Measurements from ENCODE around the gene CCNJL. TPM values are rescaled to one million over a fixed set of nuclear protein-coding genes. Genes with fewer than 3 reads are reported as not detected.
A peak's percentile ranks its signal among the peaks of the same experiment; 100 is the strongest.

CCNJL gene, protein sequence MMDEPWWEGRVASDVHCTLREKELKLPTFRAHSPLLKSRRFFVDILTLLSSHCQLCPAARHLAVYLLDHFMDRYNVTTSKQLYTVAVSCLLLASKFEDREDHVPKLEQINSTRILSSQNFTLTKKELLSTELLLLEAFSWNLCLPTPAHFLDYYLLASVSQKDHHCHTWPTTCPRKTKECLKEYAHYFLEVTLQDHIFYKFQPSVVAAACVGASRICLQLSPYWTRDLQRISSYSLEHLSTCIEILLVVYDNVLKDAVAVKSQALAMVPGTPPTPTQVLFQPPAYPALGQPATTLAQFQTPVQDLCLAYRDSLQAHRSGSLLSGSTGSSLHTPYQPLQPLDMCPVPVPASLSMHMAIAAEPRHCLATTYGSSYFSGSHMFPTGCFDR
- polyA plus RNA-seq = 10 to 100 TPM; 16.3 to 29.7 (median 26.7) TPM

GRCh38 chr5:160312134-160312959 lies at the start of gene CCNJL:
Gene CCNJL (minus strand): TSS chr5:160312564. CDS start chr5:160311923, 641 bp downstream.
- Mint-ChIP-seq H3K36me3 (no peaks in the 10 kb centered on the region), H3K27me3 (ENCODE audit: low read depth in 3 of 3) (peaks cover 2 to 14% (median 6%) of the 10 kb centered on the region in 3 donors), H3K27ac (peak within 1 kb of the TSS; percentile 76 to 90 (median 86)), H3K9me3 (no peaks in the 10 kb centered on the region), H3K4me3 (peak within 1 kb of the TSS; percentile 91 to 96 (median 95)), H3K4me1 (peaks cover 38 to 52% of the 10 kb centered on the region in 2 donors)
- DNase-seq = peak; percentile 58 to 68 (median 61)

- H3K9me3 Mint-ChIP-seq = no peaks in the 10 kb centered on the region
- H3K27ac Mint-ChIP-seq = no peak overlapping the region
- no peak for DNase-seq
- H3K4me1 Mint-ChIP-seq = no peaks in the 10 kb centered on the region
- H3K27me3 Mint-ChIP-seq (ENCODE audit: low read depth in 3 of 3) = peaks cover 0 to 2% (median 1%) of the 10 kb centered on the region in 3 donors
- no peaks in the 10 kb centered on the region for H3K36me3 Mint-ChIP-seq
- H3K4me3 Mint-ChIP-seq = no peak overlapping the region
These were observed 49.4 kb upstream of the CCNJL start for GRCh38 chr5:160361624-160362228.

GRCh38 chr5:160360310-160360709 lies 47.9 kb upstream of the CCNJL start:
- no peak overlapping the region for H3K4me3 Mint-ChIP-seq
- H3K36me3 Mint-ChIP-seq = no peaks in the 10 kb centered on the region
- peaks cover 0 to 2% (median 2%) of the 10 kb centered on the region in 3 donors for H3K27me3 Mint-ChIP-seq (ENCODE audit: low read depth in 3 of 3)
- DNase-seq = no peak
- no peaks in the 10 kb centered on the region for H3K9me3 Mint-ChIP-seq
- H3K4me1 Mint-ChIP-seq = no peaks in the 10 kb centered on the region
- no peak overlapping the region for H3K27ac Mint-ChIP-seq

DNA sequence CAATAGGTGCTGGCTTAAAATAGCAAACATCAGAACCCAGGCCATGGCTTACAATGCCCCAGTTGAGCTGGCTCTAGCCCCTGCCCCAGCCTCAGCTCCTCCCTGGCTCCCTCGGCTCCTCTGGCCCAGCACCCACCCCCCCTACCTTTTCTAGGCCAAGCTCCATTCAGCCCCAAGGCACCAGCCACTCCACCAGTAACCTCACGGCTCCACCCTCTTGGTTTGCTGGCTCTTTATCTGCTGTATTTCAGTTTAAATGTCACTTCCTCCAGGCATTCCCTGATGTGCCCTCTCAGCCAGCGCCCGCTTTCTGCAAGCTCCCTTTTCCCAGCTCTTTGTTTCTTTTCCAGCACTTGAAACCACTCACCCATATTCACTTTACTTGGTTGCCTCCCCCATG lies 47.5 kb upstream of the CCNJL start:
- Mint-ChIP-seq H3K4me3 (no peak overlapping the region), H3K27me3 (ENCODE audit: low read depth in 3 of 3) (peaks cover 0 to 4% (median 3%) of the 10 kb centered on the region in 3 donors), H3K36me3 (no peaks in the 10 kb centered on the region), H3K27ac (no peak overlapping the region), H3K9me3 (no peaks in the 10 kb centered on the region), H3K4me1 (no peaks in the 10 kb centered on the region)
- no peak for DNase-seq

GRCh38 chr5:160359242-160359641 lies 46.9 kb upstream of the CCNJL start:
- no peak for DNase-seq
- H3K27ac Mint-ChIP-seq = no peak overlapping the region
- H3K9me3 Mint-ChIP-seq = no peaks in the 10 kb centered on the region
- H3K36me3 Mint-ChIP-seq = no peaks in the 10 kb centered on the region
- no peaks in the 10 kb centered on the region for H3K4me1 Mint-ChIP-seq
- H3K4me3 Mint-ChIP-seq = no peak overlapping the region
- peaks cover 0 to 4% (median 3%) of the 10 kb centered on the region in 3 donors for H3K27me3 Mint-ChIP-seq (ENCODE audit: low read depth in 3 of 3)

GRCh38 chr5:160357861-160358411 lies 45.6 kb upstream of the CCNJL start:
- DNase-seq = no peak
- H3K4me1 Mint-ChIP-seq = no peaks in the 10 kb centered on the region
- H3K9me3 Mint-ChIP-seq = no peaks in the 10 kb centered on the region
- no peak overlapping the region for H3K4me3 Mint-ChIP-seq
- no peak overlapping the region for H3K27ac Mint-ChIP-seq
- peaks cover 0 to 4% (median 3%) of the 10 kb centered on the region in 3 donors for H3K27me3 Mint-ChIP-seq (ENCODE audit: low read depth in 3 of 3)
- no peaks in the 10 kb centered on the region for H3K36me3 Mint-ChIP-seq

DNA sequence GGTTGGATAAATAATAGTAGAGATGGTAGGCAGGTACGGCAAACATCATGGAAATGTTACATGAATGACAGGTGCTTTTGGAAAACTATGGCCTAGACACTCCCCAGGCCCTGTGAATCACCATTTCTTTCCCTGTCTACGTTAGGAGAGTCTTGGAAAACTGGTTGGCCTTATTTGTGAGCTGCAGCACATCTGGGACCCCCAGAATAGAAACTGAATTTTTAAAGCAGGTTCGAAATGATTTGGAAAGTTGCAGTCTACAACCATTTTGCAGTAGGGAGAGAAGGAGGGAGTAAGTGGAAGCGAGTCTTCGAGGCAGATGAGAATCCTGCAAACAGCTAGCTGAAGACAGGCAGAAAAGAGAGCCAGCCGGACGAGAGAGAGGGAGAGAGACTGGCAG lies 45.0 kb upstream of the CCNJL start:
- peak overlapping the region in 1 of 5 donors; percentile 9 for H3K4me3 Mint-ChIP-seq
- H3K4me1 Mint-ChIP-seq = no peaks in the 10 kb centered on the region
- peaks cover 0 to 4% (median 3%) of the 10 kb centered on the region in 3 donors for H3K27me3 Mint-ChIP-seq (ENCODE audit: low read depth in 3 of 3)
- H3K36me3 Mint-ChIP-seq = no peaks in the 10 kb centered on the region
- no peak overlapping the region for H3K27ac Mint-ChIP-seq
- DNase-seq = no peak
- no peaks in the 10 kb centered on the region for H3K9me3 Mint-ChIP-seq

- Mint-ChIP-seq H3K36me3 (no peaks in the 10 kb centered on the region), H3K4me3 (no peak overlapping the region), H3K27ac (peak overlapping the region in 1 of 6 donors; percentile 49), H3K27me3 (ENCODE audit: low read depth in 3 of 3) (peaks cover 0 to 4% (median 3%) of the 10 kb centered on the region in 3 donors), H3K4me1 (no peaks in the 10 kb centered on the region), H3K9me3 (no peaks in the 10 kb centered on the region)
- DNase-seq = no peak
These were observed 44.4 kb upstream of the CCNJL start for GRCh38 chr5:160356550-160357347.

DNA sequence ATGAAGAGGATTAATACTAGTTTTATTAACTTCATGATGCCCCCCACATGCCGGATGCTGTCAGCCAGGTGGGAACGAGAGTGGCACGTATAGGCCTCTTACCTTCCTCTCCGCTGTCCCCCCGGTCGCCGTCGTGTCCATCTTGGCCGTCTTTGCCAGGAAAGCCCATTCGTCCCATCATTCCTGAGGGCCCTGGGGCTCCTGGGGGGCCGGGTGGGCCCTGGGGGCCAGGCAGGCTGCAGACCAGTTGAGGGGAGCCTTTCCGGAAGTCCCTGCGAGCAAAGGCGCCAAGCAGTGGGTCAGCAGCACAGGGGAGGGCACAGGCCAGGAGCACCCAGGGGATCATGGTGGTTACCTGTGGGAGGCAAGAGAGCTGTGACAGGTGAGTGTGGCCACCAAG lies 42.3 kb upstream of the CCNJL start:
- no peak overlapping the region for H3K4me3 Mint-ChIP-seq
- no peaks in the 10 kb centered on the region for H3K4me1 Mint-ChIP-seq
- no peaks in the 10 kb centered on the region for H3K36me3 Mint-ChIP-seq
- H3K27me3 Mint-ChIP-seq (ENCODE audit: low read depth in 3 of 3) = peaks cover 0 to 3% (median 2%) of the 10 kb centered on the region in 3 donors
- no peaks in the 10 kb centered on the region for H3K9me3 Mint-ChIP-seq
- H3K27ac Mint-ChIP-seq = no peak overlapping the region
- DNase-seq = no peak

DNA sequence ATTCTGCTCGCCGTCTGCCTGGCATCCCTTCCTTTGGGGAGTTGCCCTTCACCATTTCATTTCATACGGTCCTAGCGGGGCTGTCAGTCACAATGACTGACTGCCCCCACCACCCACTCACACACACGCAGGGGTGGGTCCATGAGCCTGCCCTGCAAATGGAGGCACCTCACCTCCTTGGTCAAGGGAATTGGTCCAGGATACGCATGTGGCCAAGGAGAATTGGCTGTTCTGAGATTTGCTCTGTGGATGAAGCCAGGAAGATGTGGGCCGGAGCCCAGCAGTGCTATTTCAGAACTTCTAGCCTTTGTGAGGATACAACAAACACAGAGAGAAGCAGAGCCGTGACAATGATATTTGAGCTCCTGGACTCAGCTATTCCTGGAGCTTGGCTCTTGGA lies 41.0 kb upstream of the CCNJL start:
- Mint-ChIP-seq H3K9me3 (no peaks in the 10 kb centered on the region), H3K36me3 (no peaks in the 10 kb centered on the region), H3K27me3 (ENCODE audit: low read depth in 3 of 3) (peaks cover 0 to 3% (median 2%) of the 10 kb centered on the region in 3 donors), H3K4me3 (no peak overlapping the region), H3K4me1 (no peaks in the 10 kb centered on the region), H3K27ac (no peak overlapping the region)
- DNase-seq = no peak

- Mint-ChIP-seq H3K4me1 (no peaks in the 10 kb centered on the region), H3K36me3 (no peaks in the 10 kb centered on the region), H3K4me3 (no peak overlapping the region), H3K27me3 (ENCODE audit: low read depth in 3 of 3) (peaks cover 0 to 5% (median 3%) of the 10 kb centered on the region in 3 donors), H3K9me3 (no peaks in the 10 kb centered on the region), H3K27ac (no peak overlapping the region)
- DNase-seq = no peak
These were observed 39.9 kb upstream of the CCNJL start for GRCh38 chr5:160352308-160352707.

DNA sequence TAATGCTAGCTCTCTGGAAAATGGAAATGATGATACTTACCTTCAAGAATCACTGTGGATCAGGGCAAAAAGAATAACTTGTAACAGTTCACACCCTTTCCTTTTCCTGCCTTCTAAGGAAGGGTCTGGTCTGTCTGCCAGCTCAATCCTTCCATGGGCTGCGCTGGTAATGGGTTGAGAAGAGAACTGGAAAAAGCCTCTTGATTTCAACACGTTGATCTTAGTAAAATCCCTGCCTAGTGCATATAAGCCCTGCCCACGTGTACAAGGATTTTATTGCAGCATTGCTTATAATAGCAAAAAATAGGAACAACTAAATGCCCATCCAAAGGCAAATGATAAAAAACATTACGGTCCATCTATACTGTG lies 37.6 kb upstream of the CCNJL start:
- Mint-ChIP-seq H3K36me3 (no peaks in the 10 kb centered on the region), H3K9me3 (no peaks in the 10 kb centered on the region), H3K27ac (no peak overlapping the region), H3K4me1 (no peaks in the 10 kb centered on the region), H3K27me3 (ENCODE audit: low read depth in 3 of 3) (peaks cover 0 to 3% (median 0%) of the 10 kb centered on the region in 3 donors), H3K4me3 (no peak overlapping the region)
- DNase-seq = no peak

All from immature natural killer cell (primary cell).